Nephron (organoid): ENCODE results near the gene KLHDC3.
A peak's percentile ranks its signal among the peaks of the same experiment; 100 is the strongest.

Experiments
- H3K27ac Mint-ChIP-seq, 3 experiments: 2 replicates each; pipeline ENCODE4 v1.8.0; 2020; ENCODE audit warnings: mixed read lengths in 3 of 3, mild to moderate bottlenecking in 2 of 3, moderate library complexity in 1 of 3
- H3K27me3 Mint-ChIP-seq: 2 replicates; pipeline ENCODE4 v1.8.0; 2021; ENCODE audit warnings: low read depth, mild to moderate bottlenecking, moderate library complexity, mixed read lengths
- H3K36me3 Mint-ChIP-seq: 2 replicates; pipeline ENCODE4 v1.8.0; 2020; ENCODE audit warnings: low read depth, mixed read lengths
- H3K4me1 Mint-ChIP-seq: 2 replicates; pipeline ENCODE4 v1.8.0; 2020; ENCODE audit warnings: mixed read lengths
- H3K4me3 Mint-ChIP-seq, 3 experiments: 2 replicates each; pipeline ENCODE4 v1.8.0; 2020; ENCODE audit warnings: mild to moderate bottlenecking in 3 of 3, mixed read lengths in 3 of 3, moderate library complexity in 2 of 3
- H3K9me3 Mint-ChIP-seq: 2 replicates; pipeline ENCODE4 v1.8.0; 2020; ENCODE audit warnings: mixed read lengths
- TF ChIP-seq, protein P1 (sequence below), 3 experiments: fragments of 200-600 bp; sonication (generic); IDR thresholded peaks; one replicate each; pipeline ENCODE4 v1.5.0; 2021; ENCODE audit warnings: antibody characterized with exemption in 3 of 3; ENCODE audit not compliant: unreplicated experiment in 3 of 3

KLHDC3 gene

DNA sequence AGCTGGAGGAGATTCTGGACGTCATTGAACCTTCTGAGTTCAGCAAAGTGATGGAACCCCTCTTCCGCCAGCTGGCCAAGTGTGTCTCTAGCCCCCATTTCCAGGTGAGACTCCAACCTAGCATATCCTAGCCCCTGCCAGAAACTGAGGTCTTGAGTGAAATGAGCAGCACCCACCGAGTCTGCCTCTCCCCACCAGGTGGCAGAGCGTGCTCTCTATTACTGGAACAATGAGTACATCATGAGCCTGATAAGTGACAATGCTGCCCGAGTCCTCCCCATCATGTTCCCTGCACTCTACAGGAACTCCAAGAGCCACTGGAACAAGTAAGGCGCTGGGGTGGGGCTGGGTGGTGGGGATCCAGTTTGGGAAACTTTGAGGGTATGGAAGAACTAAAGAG lies 4.9 kb upstream of the KLHDC3 start:
- Mint-ChIP-seq H3K4me3 (peak overlapping the region in 1 of 3 experiments; percentile 47), H3K4me1 (peaks cover 21% of the 10 kb centered on the region), H3K36me3 (peaks cover 49% of the 10 kb centered on the region), H3K27me3 (peaks cover 4% of the 10 kb centered on the region), H3K9me3 (no peaks in the 10 kb centered on the region), H3K27ac (no peak overlapping the region)
- TF ChIP-seq, protein P1, sequence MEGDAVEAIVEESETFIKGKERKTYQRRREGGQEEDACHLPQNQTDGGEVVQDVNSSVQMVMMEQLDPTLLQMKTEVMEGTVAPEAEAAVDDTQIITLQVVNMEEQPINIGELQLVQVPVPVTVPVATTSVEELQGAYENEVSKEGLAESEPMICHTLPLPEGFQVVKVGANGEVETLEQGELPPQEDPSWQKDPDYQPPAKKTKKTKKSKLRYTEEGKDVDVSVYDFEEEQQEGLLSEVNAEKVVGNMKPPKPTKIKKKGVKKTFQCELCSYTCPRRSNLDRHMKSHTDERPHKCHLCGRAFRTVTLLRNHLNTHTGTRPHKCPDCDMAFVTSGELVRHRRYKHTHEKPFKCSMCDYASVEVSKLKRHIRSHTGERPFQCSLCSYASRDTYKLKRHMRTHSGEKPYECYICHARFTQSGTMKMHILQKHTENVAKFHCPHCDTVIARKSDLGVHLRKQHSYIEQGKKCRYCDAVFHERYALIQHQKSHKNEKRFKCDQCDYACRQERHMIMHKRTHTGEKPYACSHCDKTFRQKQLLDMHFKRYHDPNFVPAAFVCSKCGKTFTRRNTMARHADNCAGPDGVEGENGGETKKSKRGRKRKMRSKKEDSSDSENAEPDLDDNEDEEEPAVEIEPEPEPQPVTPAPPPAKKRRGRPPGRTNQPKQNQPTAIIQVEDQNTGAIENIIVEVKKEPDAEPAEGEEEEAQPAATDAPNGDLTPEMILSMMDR (IDR thresholded peaks at IDR 0.05; ENCODE audit: unreplicated experiment in 3 of 3) = peak in 2 of 3 experiments; percentile 13 to 28

DNA sequence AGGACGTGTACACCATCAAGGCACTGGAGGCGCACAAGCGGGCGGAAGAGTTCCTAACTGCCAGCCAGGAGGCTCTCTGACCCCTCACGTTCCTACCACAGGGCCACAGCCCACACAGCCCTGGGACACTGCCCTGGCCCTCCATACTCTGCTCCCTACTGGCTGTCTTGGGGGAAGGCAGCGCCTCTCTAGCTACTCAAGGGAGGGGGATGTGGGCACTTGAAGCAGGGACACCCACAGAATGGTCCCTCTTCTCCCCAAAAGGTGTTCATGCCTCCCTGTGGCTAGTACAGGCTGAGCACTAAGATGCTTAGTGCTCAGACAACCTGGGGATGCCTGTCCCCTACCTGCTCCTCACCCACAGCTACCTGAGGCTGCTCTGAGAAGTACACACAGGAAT lies 2.8 kb upstream of the KLHDC3 start:
- Mint-ChIP-seq H3K9me3 (no peaks in the 10 kb centered on the region), H3K4me3 (peak overlapping the region; percentile 94 to 97 (median 94)), H3K27ac (no peak overlapping the region), H3K27me3 (peaks cover 4% of the 10 kb centered on the region), H3K36me3 (peaks cover 44% of the 10 kb centered on the region), H3K4me1 (peaks cover 37% of the 10 kb centered on the region)
- TF ChIP-seq, protein P1 (IDR thresholded peaks at IDR 0.05; ENCODE audit: unreplicated experiment in 3 of 3) = no peak

DNA sequence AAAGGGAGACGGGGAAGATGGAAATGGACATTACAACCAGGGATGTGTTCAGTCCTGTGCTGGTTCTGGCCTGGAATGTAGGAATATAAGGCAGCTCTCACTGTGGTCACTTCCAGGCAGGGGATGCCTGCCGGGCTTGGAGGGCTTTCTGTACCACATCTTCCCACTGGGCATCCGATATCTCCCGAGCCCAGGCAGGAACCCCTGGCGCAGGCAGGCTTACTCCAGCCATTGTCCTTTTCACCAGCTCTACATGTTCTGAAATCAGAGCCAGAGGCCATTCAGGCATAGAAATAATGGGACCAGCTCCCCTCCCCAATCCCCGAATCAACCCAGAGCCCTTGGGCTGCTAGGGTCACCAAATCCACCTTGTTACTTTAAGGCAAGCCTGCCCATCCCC lies 1.7 kb upstream of the KLHDC3 start:
- H3K4me1 Mint-ChIP-seq = peaks cover 44% of the 10 kb centered on the region
- peak overlapping the region in 1 of 3 experiments; percentile 97 for H3K27ac Mint-ChIP-seq
- no peaks in the 10 kb centered on the region for H3K9me3 Mint-ChIP-seq
- peaks cover 42% of the 10 kb centered on the region for H3K36me3 Mint-ChIP-seq
- peak overlapping the region; percentile 94 to 97 (median 94) for H3K4me3 Mint-ChIP-seq
- TF ChIP-seq, protein P1 (IDR thresholded peaks at IDR 0.05; ENCODE audit: unreplicated experiment in 3 of 3) = no peak
- H3K27me3 Mint-ChIP-seq = peaks cover 7% of the 10 kb centered on the region

DNA sequence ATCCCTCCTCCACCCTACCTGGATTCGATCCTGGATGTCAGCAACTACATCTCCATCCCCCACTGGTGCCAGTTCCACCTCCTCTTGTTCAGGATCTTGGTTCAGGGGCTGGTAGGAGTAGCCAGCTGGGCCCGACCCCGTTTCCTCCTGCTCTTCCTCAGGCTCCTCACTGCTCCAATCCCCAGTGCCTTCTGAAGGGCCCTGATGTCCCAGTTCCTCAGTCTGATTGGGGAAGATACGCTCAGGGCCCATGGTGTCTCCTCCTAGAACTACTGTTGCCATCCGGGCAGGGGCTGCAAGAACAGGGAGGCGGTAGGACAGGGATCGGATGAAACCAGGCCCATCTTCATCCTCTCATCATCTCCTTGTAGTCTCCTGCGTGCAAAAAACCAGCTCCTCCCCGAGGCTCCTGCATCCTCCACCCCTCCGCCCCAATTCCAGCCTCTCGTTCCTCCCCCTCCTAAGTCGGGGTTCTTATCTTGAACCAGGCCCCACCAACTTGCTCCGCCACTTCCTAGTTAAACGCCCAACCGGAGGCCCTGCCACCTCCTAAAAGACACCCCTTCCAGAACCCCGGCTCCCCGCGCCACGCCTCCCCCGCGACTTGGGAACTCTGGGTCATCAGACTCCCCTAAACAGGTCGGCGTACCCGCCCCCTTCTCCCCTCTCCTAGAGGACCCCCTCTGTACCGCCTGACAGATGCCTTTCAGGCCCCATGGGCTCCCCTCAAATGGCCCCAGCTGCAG lies 779 bp upstream of the KLHDC3 start:
- Mint-ChIP-seq H3K4me3 (peak overlapping the region; percentile 94 to 97 (median 94)), H3K9me3 (no peaks in the 10 kb centered on the region), H3K27ac (peak overlapping the region; percentile 82 to 97 (median 89)), H3K36me3 (peaks cover 42% of the 10 kb centered on the region), H3K4me1 (peaks cover 52% of the 10 kb centered on the region), H3K27me3 (peaks cover 7% of the 10 kb centered on the region)
- TF ChIP-seq, protein P1 (IDR thresholded peaks at IDR 0.05; ENCODE audit: unreplicated experiment in 3 of 3) = no peak

DNA sequence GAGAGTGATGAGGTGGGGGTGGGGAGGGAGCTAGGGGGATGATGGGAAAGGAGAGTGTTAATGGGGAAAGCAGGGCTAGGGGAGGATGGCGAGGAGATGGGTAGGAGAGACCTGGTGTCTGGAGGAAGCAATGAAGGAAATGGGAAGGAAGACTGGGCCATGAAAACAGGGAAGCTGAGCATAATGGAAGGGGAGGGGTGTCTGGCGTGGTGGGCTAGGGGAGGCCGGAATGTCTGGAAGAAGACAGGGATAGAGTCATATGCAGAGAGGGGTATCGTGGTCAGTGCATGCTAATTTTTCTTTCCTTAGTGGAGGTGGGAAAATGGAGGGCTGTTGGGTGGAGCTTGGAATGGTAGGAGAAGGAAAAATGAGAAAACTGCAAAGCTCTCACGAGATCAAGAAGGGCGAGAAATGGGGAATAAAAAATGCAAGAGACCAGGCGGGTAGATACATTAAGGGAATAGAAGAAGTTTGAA lies 423 bp downstream of the KLHDC3 start:
- H3K36me3 Mint-ChIP-seq = peaks cover 44% of the 10 kb centered on the region
- TF ChIP-seq, protein P1 (IDR thresholded peaks at IDR 0.05; ENCODE audit: unreplicated experiment in 3 of 3) = no peak
- peak overlapping the region; percentile 82 to 97 (median 89) for H3K27ac Mint-ChIP-seq
- H3K4me3 Mint-ChIP-seq = peak overlapping the region; percentile 94 to 97 (median 94)
- H3K9me3 Mint-ChIP-seq = no peaks in the 10 kb centered on the region
- H3K27me3 Mint-ChIP-seq = peaks cover 7% of the 10 kb centered on the region
- peaks cover 64% of the 10 kb centered on the region for H3K4me1 Mint-ChIP-seq
